ENCODE data around the gene PSMD7. TPM values are rescaled to one million over a fixed set of nuclear protein-coding genes. Genes with fewer than 3 reads are reported as not detected.

The PSMD7 gene
- total RNA-seq, 1 experiment from 2014 or later = 135 TPM

DNA sequence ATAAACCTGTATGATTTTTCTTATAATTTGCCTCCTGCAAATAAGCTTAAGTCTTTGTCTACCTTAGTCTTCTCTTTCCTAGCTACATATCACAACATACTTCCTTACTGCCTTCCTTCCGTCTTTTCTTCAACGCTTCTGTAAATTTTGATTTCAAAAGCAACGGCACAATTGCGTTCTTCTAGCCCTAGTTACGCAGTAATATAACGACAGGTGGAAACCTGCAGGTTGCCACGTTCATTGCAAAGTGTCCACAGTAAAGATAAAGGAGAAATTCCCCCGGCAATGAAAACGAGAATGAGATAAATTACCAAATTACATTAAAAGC, 546 bp upstream of the PSMD7 start:
- peak overlapping the region; percentile 96 for H3K27ac Mint-ChIP-seq
- ChIA-PET POLR2A (no interaction called here), CTCF (no interaction called here)
- no peak for TF ChIP-seq RELA (CRISPR knock-in tag; IDR thresholded peaks at IDR 0.05; ENCODE audit: borderline replicate concordance)
- TF ChIP-seq NFE2L1 (CRISPR knock-in tag; IDR thresholded peaks at IDR 0.05) = no peak
- H3K4me1 Mint-ChIP-seq = peaks cover 13% of the 10 kb centered on the region
- peaks cover 11% of the 10 kb centered on the region for H3K9me3 Mint-ChIP-seq
- H3K27me3 Mint-ChIP-seq (ENCODE audit: low read depth) = peaks cover 9% of the 10 kb centered on the region
- H3K36me3 Mint-ChIP-seq = peaks cover 29% of the 10 kb centered on the region
- peak overlapping the region; percentile 97 for H3K4me3 Mint-ChIP-seq
- ATAC-seq (no peak), DNase-seq (ENCODE audit: low spot score) (no peak)

DNA sequence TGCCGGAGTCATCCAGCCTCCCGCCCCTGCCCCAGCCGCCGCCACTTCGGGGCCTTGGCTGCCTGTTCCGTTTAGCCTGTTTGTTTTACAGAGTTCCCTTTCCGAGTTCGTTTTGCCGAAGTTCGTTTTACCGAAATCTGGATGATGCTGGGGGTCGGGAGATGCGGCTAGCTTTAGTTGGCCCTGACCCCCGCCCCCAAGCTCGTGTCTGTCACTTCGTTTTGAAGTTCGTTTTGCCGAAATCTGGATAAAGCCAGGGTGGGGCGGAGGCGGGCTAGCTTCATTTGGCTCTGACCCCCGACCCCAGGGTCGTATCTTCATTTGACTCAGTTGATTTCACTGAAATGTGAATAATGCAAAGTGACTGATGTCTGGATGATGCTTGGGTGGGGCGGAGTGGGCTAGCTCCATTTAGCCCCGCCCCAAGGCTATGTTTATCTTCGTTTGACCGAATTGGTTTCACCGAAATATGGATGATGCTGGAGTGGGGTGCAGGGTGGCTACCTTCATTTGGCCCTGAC, 591 bp downstream of the PSMD7 start:
- peaks cover 32% of the 10 kb centered on the region for H3K36me3 Mint-ChIP-seq
- H3K9me3 Mint-ChIP-seq = peaks cover 1% of the 10 kb centered on the region
- no peak for DNase-seq (ENCODE audit: low spot score)
- H3K27ac Mint-ChIP-seq = peak overlapping the region; percentile 95
- peaks cover 9% of the 10 kb centered on the region for H3K27me3 Mint-ChIP-seq (ENCODE audit: low read depth)
- ChIA-PET CTCF (interaction anchor here (1.3 to 1.4 kb wide), 2 partner anchors 13 to 22 kb away, joined by 3 to 6 read pairs; no protein-coding TSS in a partner anchor), POLR2A (interaction anchor here (0.6 to 1.0 kb wide), 3 partner anchors 9 to 35 kb away, joined by 3 to 4 read pairs (median 3); no protein-coding TSS in a partner anchor)
- no peak for TF ChIP-seq ATF2 (CRISPR knock-in tag; IDR thresholded peaks at IDR 0.05; ENCODE audit: borderline replicate concordance, low read depth)
- TF ChIP-seq CDX4 (CRISPR knock-in tag; IDR thresholded peaks at IDR 0.05; ENCODE audit: borderline replicate concordance) = no peak
- no peak for TF ChIP-seq MYBL2 (CRISPR knock-in tag; IDR thresholded peaks at IDR 0.05)
- TF ChIP-seq JAZF1 (CRISPR knock-in tag; IDR thresholded peaks at IDR 0.05) = no peak
- no peak for TF ChIP-seq NFE2L1 (CRISPR knock-in tag; IDR thresholded peaks at IDR 0.05)
- TF ChIP-seq ZNF423 (CRISPR knock-in tag; IDR thresholded peaks at IDR 0.05) = no peak
- TF ChIP-seq FOXJ3 (CRISPR knock-in tag; IDR thresholded peaks at IDR 0.05; ENCODE audit: borderline replicate concordance) = no peak
- TF ChIP-seq, protein P1, sequence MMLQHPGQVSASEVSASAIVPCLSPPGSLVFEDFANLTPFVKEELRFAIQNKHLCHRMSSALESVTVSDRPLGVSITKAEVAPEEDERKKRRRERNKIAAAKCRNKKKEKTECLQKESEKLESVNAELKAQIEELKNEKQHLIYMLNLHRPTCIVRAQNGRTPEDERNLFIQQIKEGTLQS (CRISPR knock-in tag; conservative IDR thresholded peaks at IDR 0.05) = no peak
- TF ChIP-seq NR2C2 (CRISPR knock-in tag; IDR thresholded peaks at IDR 0.05) = no peak
- TF ChIP-seq SP1 (CRISPR knock-in tag; conservative IDR thresholded peaks at IDR 0.05) = no peak
- TF ChIP-seq ATF1 (CRISPR knock-in tag; IDR thresholded peaks at IDR 0.05) = no peak
- no peak for TF ChIP-seq EMX1 (CRISPR knock-in tag; IDR thresholded peaks at IDR 0.05)
- no peak for TF ChIP-seq MAX (CRISPR knock-in tag; IDR thresholded peaks at IDR 0.05)
- TF ChIP-seq RORB (CRISPR knock-in tag; IDR thresholded peaks at IDR 0.05) = no peak
- TF ChIP-seq, protein P2, sequence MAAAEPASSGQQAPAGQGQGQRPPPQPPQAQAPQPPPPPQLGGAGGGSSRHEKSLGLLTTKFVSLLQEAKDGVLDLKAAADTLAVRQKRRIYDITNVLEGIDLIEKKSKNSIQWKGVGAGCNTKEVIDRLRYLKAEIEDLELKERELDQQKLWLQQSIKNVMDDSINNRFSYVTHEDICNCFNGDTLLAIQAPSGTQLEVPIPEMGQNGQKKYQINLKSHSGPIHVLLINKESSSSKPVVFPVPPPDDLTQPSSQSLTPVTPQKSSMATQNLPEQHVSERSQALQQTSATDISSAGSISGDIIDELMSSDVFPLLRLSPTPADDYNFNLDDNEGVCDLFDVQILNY (CRISPR knock-in tag; IDR thresholded peaks at IDR 0.05) = no peak
- TF ChIP-seq ZNF317 (CRISPR knock-in tag; IDR thresholded peaks at IDR 0.05; ENCODE audit: borderline replicate concordance, low read depth) = no peak
- no peak for TF ChIP-seq E2F4 (CRISPR knock-in tag; IDR thresholded peaks at IDR 0.05; ENCODE audit: borderline replicate concordance, low read depth)
- no peak for TF ChIP-seq NR3C1 (CRISPR knock-in tag; conservative IDR thresholded peaks at IDR 0.05; ENCODE audit: low read depth)
- no peak for TF ChIP-seq IRF1 (CRISPR knock-in tag; IDR thresholded peaks at IDR 0.05)
- peak; percentile 15; the same call in 1 of the 2 replicates for ATAC-seq
- H3K4me3 Mint-ChIP-seq = peak overlapping the region; percentile 97
- H3K4me1 Mint-ChIP-seq = peaks cover 13% of the 10 kb centered on the region

Data from WTC11 (cell line).